ENCODE data around the gene ADAM10.

The ADAM10 gene

DNA sequence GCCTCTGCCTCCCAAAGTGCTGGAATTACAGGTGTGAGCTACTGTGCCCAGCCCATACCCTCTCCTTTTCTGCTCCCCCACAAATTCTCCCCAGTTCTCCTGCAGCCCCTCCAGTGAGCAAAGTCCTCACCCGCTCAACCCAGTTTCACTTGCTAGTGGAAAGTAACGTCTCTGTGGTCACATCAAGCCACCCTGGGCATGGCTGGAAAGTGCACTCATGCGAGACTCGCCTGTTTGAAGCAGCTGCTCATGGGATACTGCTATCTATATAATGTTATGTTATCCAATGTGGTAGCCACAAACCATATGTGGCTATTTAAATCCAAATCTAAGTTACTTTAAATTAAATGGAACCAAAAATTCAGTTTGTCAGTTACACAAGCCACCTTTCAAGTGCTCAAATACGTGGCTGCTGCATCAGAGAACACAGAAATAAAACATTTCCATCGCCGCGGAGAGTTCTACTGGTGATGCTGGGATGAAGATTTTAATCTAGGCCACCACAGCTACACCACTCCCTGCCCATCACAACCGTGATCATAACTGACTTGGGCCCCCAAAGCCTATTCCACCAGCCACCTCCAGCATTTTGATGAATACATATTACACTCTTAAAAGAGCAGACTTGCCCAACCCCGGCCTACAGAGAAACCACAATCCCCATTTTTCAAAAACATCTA, 198.3 kb downstream of the ADAM10 start:
- TF ChIP-seq, protein P1, sequence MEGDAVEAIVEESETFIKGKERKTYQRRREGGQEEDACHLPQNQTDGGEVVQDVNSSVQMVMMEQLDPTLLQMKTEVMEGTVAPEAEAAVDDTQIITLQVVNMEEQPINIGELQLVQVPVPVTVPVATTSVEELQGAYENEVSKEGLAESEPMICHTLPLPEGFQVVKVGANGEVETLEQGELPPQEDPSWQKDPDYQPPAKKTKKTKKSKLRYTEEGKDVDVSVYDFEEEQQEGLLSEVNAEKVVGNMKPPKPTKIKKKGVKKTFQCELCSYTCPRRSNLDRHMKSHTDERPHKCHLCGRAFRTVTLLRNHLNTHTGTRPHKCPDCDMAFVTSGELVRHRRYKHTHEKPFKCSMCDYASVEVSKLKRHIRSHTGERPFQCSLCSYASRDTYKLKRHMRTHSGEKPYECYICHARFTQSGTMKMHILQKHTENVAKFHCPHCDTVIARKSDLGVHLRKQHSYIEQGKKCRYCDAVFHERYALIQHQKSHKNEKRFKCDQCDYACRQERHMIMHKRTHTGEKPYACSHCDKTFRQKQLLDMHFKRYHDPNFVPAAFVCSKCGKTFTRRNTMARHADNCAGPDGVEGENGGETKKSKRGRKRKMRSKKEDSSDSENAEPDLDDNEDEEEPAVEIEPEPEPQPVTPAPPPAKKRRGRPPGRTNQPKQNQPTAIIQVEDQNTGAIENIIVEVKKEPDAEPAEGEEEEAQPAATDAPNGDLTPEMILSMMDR (conservative IDR thresholded peaks at IDR 0.05; ENCODE audit: low read depth, low read length) = no peak
- no peak for DNase-seq (ENCODE audit: low read depth)
- H3K4me3 ChIP-seq (ENCODE audit: low read depth, low read length) = no peak overlapping the region

DNA sequence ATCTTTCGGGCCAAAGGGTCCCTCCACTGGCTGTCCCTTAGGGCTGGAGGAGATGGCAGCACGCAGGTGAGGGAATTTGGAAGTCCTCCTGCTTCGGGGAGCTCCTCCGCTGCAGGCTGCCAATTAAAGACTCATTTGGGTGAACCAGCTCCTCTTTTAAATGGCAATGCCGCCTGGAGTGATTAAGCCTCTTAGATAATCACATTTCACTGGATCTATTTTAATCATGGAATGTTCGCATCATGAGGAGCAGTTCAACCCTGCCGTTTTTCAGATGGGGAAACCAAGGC, 199.8 kb downstream of the ADAM10 start:
- no peak overlapping the region for H3K4me3 ChIP-seq (ENCODE audit: low read depth, low read length)
- DNase-seq (ENCODE audit: low read depth) = no peak
- TF ChIP-seq, protein P1 (conservative IDR thresholded peaks at IDR 0.05; ENCODE audit: low read depth, low read length) = no peak

DNA sequence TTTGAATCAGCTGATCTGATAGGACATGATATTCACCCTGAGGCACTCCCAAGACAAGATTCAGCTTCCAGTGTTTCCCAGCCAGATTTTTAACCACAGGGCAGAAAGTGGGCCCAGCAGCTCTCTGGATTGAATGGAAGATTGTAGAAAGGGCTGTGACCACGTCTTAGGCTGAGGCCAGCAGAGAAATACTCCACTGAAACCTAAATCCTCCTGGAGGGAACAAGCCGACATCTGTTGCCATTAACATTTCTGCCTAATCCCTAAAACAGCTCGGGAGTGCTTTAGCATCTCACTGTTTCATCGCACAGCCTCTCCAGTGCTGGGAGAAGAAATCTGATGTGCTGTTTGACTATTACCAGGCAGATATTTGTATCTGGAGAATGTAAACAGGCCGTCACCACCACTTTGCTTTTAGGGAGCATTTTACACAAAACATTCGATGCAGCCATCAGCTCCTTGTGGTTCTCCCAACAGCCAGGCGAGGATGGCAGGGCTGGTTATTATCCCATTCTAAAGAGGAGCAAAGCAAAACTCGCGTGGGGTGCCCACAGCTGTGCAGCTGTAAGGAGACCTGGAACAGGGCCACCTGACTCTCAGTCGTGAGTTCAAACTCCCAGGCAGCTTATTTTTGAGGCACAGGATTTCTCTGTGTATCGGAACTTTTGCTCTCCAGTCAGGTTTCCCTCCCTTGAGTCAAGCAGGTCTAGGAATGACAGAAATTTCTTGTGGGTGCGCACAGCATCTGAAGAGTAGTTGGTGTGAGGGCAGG, 200.3 kb downstream of the ADAM10 start:
- no peak for DNase-seq (ENCODE audit: low read depth)
- TF ChIP-seq, protein P1 (conservative IDR thresholded peaks at IDR 0.05; ENCODE audit: low read depth, low read length) = no peak
- H3K4me3 ChIP-seq (ENCODE audit: low read depth, low read length) = no peak overlapping the region

DNA sequence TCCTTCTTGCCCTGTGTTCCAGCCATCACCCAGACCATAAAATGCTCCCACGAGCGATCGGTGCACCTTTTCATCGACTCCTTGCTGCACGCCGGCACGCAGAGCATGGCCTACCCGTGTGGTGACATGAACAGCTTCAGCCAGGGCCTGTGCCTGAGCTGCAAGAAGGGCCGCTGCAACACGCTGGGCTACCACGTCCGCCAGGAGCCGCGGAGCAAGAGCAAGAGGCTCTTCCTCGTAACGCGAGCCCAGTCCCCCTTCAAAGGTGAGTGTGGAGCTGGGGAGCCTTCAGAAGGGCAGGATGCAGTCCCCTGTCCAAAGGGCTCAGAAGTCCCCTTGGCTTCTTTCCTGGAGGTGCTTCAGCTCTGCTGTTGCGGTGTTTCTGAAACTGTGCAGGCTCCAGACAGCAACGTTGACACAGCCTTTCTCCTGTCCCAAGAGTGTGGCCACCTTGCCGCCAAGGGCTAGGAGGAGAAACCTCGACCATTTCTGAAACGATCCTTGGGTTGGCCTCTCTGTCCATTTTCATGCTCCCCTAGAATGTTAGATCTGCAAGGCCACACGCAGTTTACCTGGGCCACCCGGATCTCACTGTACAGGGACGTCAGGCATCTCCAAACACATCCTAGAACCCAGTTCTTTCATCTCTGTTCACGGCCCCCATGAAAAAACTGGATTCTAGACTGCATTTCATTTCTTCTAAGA, 201.0 kb downstream of the ADAM10 start:
- TF ChIP-seq, protein P1 (conservative IDR thresholded peaks at IDR 0.05; ENCODE audit: low read depth, low read length) = no peak
- DNase-seq (ENCODE audit: low read depth) = no peak
- no peak overlapping the region for H3K4me3 ChIP-seq (ENCODE audit: low read depth, low read length)

DNA sequence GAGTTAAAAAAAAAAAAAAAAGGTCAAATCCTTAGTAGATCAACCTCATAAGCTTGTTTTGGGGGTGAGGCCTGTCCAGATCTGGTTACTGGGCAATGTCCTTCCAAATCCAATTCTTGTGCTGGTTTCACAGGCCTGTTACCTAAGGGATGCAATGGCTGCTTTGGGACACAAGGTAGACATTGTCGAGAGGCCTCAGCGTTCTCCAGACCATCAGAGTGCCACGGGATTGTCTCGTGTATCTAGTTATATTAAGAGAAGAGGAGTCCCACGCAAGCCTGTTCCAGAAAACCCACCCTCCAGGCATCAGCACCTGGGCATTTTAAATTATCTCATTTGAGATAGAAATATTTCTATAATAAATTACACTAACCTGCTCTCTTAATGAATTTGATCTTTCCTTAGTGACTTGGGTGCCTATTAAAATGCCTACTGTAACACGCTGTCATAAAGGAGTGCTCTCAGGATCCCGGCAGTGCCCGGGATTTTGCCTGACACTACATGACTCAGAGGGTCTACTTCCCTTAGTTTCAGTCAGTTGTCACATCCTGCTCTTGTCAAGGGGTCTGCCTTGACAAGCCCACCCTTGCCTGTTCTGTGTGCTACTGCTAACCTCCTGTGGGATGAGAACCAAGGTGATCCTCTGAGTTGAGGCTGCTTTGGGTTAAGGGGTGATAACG, 201.7 kb downstream of the ADAM10 start:
- H3K4me3 ChIP-seq (ENCODE audit: low read depth, low read length) = no peak overlapping the region
- DNase-seq (ENCODE audit: low read depth) = no peak
- TF ChIP-seq, protein P1 (conservative IDR thresholded peaks at IDR 0.05; ENCODE audit: low read depth, low read length) = no peak

DNA sequence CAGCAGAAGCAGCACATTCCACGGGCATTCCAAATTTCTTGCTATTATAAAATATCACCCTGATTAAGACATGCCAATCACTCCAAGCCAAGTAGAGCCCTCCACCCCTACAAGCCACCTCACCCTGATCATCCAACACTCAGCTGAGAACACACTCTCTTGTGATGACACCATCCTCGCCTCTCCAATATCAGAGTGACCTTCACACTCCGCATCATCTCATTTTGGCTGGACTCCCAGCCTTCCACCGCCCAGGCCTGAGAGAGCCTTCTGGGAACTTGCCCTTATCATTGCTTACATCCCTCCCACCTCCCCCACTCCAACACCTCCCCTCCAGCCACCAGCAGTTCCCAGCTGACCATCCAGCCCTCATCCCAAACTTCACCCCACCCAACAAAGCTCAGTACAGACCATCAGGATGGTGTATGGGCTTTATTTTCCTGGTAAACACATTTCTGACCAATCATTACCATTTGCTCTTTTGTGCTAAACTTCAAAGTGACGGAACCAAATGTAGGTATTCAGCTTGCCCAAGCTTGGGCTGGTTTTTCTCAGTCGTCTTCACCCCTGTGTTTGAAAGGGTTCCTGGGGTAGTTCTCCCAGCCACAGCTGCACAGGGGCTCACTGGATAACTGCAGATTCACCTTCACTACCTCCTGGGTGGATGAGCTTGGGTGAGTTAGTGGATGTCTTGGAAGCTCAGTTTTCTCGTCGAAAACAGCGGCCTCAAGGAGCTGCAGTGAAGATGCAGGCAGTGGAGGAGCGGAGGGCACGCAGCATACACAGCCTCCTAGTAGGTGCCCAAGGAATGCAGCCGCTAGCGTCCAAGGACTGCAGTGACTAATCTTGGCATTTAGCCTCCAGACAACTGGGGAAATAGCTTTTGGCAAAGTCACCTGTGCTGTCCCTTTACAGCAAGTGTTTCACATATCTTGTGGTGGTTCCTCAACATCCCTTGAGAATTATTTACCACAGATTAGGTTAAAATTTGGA, 202.6 kb downstream of the ADAM10 start:
- peak; percentile 79 for DNase-seq (ENCODE audit: low read depth)
- H3K4me3 ChIP-seq (ENCODE audit: low read depth, low read length) = no peak overlapping the region
- TF ChIP-seq, protein P1 (conservative IDR thresholded peaks at IDR 0.05; ENCODE audit: low read depth, low read length) = no peak
